ENCODE results near the gene TMEM238. TPM values are rescaled to one million over a fixed set of nuclear protein-coding genes. Genes with fewer than 3 reads are reported as not detected.
"Not testable (repeated sequence)": the region's sequence is repeated elsewhere in the genome, so short reads cannot be mapped to it uniquely, and the experiment has no call there.

The TMEM238 gene
- total and polyA plus RNA-seq, 9 donors, result 0.10 to 31.2 (median 2.5) TPM; not detected in 1

DNA sequence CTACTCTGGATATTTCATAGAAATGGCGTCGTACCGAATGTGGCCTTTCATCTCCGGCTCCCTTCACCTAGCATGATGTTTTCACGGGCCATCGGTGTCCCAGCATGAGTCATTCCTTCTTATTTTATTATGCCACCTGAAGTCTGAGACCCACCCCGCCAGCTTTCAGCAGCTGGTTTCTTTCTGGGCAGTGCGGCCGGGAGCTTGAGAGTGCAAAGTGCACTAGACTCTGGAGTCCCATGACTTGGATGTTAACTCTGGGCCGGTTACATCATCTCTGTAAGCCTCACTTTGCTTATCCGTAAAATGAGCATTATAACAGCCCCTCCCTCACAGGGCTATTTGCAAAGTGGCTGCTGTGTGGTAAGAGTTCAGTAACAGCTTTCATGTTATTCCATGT is 50.2 kb downstream of the TMEM238 start:
- intact Hi-C loops (cut with DNase I), result no loop called here
- WGBS, 3 donors, result 77 to 83% (median 77%) methylated on average over 11 of the region's 11 CpGs
- DNase-seq, result no peak
- Histone ChIP-seq H3K27ac (no peak overlapping the region), H3K9me3 (no peaks in the 10 kb centered on the region), H3K4me1 (ENCODE audit: insufficient read depth) (peaks cover 2% of the 10 kb centered on the region), H3K36me3 (no peaks in the 10 kb centered on the region), H3K4me3 (no peak overlapping the region), H3K27me3 (no peaks in the 10 kb centered on the region)
- TF ChIP-seq, protein P1, sequence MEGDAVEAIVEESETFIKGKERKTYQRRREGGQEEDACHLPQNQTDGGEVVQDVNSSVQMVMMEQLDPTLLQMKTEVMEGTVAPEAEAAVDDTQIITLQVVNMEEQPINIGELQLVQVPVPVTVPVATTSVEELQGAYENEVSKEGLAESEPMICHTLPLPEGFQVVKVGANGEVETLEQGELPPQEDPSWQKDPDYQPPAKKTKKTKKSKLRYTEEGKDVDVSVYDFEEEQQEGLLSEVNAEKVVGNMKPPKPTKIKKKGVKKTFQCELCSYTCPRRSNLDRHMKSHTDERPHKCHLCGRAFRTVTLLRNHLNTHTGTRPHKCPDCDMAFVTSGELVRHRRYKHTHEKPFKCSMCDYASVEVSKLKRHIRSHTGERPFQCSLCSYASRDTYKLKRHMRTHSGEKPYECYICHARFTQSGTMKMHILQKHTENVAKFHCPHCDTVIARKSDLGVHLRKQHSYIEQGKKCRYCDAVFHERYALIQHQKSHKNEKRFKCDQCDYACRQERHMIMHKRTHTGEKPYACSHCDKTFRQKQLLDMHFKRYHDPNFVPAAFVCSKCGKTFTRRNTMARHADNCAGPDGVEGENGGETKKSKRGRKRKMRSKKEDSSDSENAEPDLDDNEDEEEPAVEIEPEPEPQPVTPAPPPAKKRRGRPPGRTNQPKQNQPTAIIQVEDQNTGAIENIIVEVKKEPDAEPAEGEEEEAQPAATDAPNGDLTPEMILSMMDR (IDR thresholded peaks at IDR 0.05), result no peak
- no peak for TF ChIP-seq POLR2A (IDR thresholded peaks at IDR 0.05)

DNA sequence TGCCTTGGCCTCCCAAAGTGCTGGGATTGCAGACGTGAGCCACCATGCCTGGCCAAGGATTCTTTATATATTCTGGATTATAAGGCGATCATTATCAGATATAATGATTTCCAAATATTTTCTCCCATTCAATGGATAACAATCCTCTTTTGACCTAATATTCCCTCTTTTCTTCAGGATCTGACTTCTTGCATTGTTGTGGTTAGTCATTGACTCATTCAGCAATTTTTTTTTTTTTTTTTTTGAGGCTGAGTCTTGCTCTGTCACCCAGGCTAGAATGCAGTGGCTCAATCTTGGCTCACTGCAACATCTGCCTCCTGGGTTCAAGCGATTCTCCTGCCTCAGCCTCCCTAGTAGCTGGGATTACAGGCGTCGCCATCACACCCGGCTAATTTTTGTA is 54.3 kb downstream of the TMEM238 start:
- H3K4me3 ChIP-seq; H3K27ac ChIP-seq; intact Hi-C loops (cut with DNase I); H3K36me3 ChIP-seq; H3K27me3 ChIP-seq; H3K9me3 ChIP-seq; DNase-seq; H3K4me1 ChIP-seq (ENCODE audit: insufficient read depth): not testable (repeated sequence)
- 81 to 89% (median 86%) methylated on average over 6 of the region's 6 CpGs for WGBS, 3 donors

Other genes with a start within 250 kb of the TMEM238 start
- 1 to 10 TPM in 4 of 7 donors, not detected in 3; 2.0 to 3.6 (median 2.8) TPM for gene TNNT1, start 235.1 kb downstream of the TMEM238 start, total RNA-seq
- gene TNNT1, start 235.1 kb downstream of the TMEM238 start, polyA plus RNA-seq, result 1 to 10 TPM in 1 of 2 donors, not detected in 1; 1.3 TPM
- gene TNNI3, start 226.6 kb downstream of the TMEM238 start, total RNA-seq, result 10 to 100 TPM in 1 of 7 donors, 1 to 10 TPM in 1, under 1 TPM in 3, not detected in 2; 0.62 to 10.2 (median 0.87) TPM
- 10 to 100 TPM in 1 of 2 donors, 1 to 10 TPM in 1; 2.4 to 14.4 TPM for gene TNNI3, start 226.6 kb downstream of the TMEM238 start, polyA plus RNA-seq
- gene DNAAF3, start 217.7 kb downstream of the TMEM238 start, total RNA-seq, result 10 to 100 TPM in 1 of 7 donors, 1 to 10 TPM in 3, under 1 TPM in 1, not detected in 2; 0.48 to 34.8 (median 2.7) TPM
- under 1 TPM; 0.16 to 0.72 TPM for gene DNAAF3, start 217.7 kb downstream of the TMEM238 start, polyA plus RNA-seq
- 1 to 10 TPM in 1 of 7 donors, under 1 TPM in 3, not detected in 3; 0.08 to 2.3 (median 0.46) TPM for gene SYT5, start 204.0 kb downstream of the TMEM238 start, total RNA-seq
- gene SYT5, start 204.0 kb downstream of the TMEM238 start, polyA plus RNA-seq, result not detected
- 1 to 10 TPM in 5 of 7 donors, under 1 TPM in 2; 0.23 to 4.1 (median 1.2) TPM for gene PTPRH, start 174.8 kb downstream of the TMEM238 start, total RNA-seq
- 1 to 10 TPM in 1 of 2 donors, under 1 TPM in 1; 0.45 to 4.6 TPM for gene PTPRH, start 174.8 kb downstream of the TMEM238 start, polyA plus RNA-seq
- 1 to 10 TPM; 2.6 to 4.9 (median 3.5) TPM for gene TMEM86B, start 155.5 kb downstream of the TMEM238 start, total RNA-seq
- gene TMEM86B, start 155.5 kb downstream of the TMEM238 start, polyA plus RNA-seq, result 1 to 10 TPM in 1 of 2 donors, not detected in 1; 3.0 TPM
- 10 to 100 TPM; 14.1 to 52.2 (median 46.3) TPM for gene PPP6R1, start 125.3 kb downstream of the TMEM238 start, total RNA-seq
- gene PPP6R1, start 125.3 kb downstream of the TMEM238 start, polyA plus RNA-seq, result 10 to 100 TPM; 21.3 to 26.9 TPM
- gene HSPBP1, start 104.2 kb downstream of the TMEM238 start, total RNA-seq, result 10 to 100 TPM; 20.5 to 40.7 (median 31.8) TPM
- gene HSPBP1, start 104.2 kb downstream of the TMEM238 start, polyA plus RNA-seq, result 10 to 100 TPM in 1 of 2 donors, 1 to 10 TPM in 1; 3.6 to 36.5 TPM
- gene BRSK1, start 100.3 kb downstream of the TMEM238 start, total RNA-seq, result 10 to 100 TPM in 1 of 7 donors, 1 to 10 TPM in 6; 1.9 to 11.3 (median 4.8) TPM
- gene BRSK1, start 100.3 kb downstream of the TMEM238 start, polyA plus RNA-seq, result 1 to 10 TPM; 2.3 to 5.0 TPM
- 1 to 10 TPM in 3 of 7 donors, under 1 TPM in 4; 0.36 to 3.9 (median 0.79) TPM for gene TMEM150B, start 59.0 kb downstream of the TMEM238 start, total RNA-seq
- gene TMEM150B, start 59.0 kb downstream of the TMEM238 start, polyA plus RNA-seq, result under 1 TPM; 0.55 to 0.73 TPM
- 10 to 100 TPM in 6 of 7 donors, 1 to 10 TPM in 1; 8.1 to 26.2 (median 12.6) TPM for gene KMT5C, start 44.4 kb downstream of the TMEM238 start, total RNA-seq
- 10 to 100 TPM in 1 of 2 donors, under 1 TPM in 1; 0.37 to 11.9 TPM for gene KMT5C, start 44.4 kb downstream of the TMEM238 start, polyA plus RNA-seq
- 1 to 10 TPM in 1 of 7 donors, under 1 TPM in 5, not detected in 1; 0.20 to 1.5 (median 0.46) TPM for gene COX6B2, start 29.6 kb downstream of the TMEM238 start, total RNA-seq
- under 1 TPM in 1 of 2 donors, not detected in 1; 0.10 TPM for gene COX6B2, start 29.6 kb downstream of the TMEM238 start, polyA plus RNA-seq
- not detected for gene GARIN5B, start 21.0 kb downstream of the TMEM238 start, total RNA-seq
- not detected for gene GARIN5B, start 21.0 kb downstream of the TMEM238 start, polyA plus RNA-seq
- gene IL11, start 13.8 kb downstream of the TMEM238 start, total RNA-seq, result 1 to 10 TPM in 1 of 7 donors, under 1 TPM in 1, not detected in 5; 0.11 to 1.3 TPM
- gene IL11, start 13.8 kb downstream of the TMEM238 start, polyA plus RNA-seq, result under 1 TPM in 1 of 2 donors, not detected in 1; 0.08 TPM
- gene TMEM190, start 7.5 kb downstream of the TMEM238 start, total RNA-seq, result 10 to 100 TPM in 1 of 7 donors, 1 to 10 TPM in 3, under 1 TPM in 1, not detected in 2; 0.72 to 45.1 (median 2.5) TPM
- gene TMEM190, start 7.5 kb downstream of the TMEM238 start, polyA plus RNA-seq, result not detected
- 1,000 to 10,000 TPM in 5 of 7 donors, 100 to 1,000 TPM in 2; 604 to 2,543 (median 2,257) TPM for gene RPL28, start 1.6 kb upstream of the TMEM238 start, total RNA-seq
- 1,000 to 10,000 TPM in 1 of 2 donors, 100 to 1,000 TPM in 1; 391 to 2,645 TPM for gene RPL28, start 1.6 kb upstream of the TMEM238 start, polyA plus RNA-seq
- 10 to 100 TPM; 10.0 to 30.1 (median 17.9) TPM for gene UBE2S, start 23.5 kb upstream of the TMEM238 start, total RNA-seq
- gene UBE2S, start 23.5 kb upstream of the TMEM238 start, polyA plus RNA-seq, result 1 to 10 TPM; 3.2 to 8.2 TPM
- not detected for gene SHISA7, start 59.0 kb upstream of the TMEM238 start, total RNA-seq
- gene SHISA7, start 59.0 kb upstream of the TMEM238 start, polyA plus RNA-seq, result not detected
- gene ISOC2, start 77.3 kb upstream of the TMEM238 start, total RNA-seq, result 10 to 100 TPM; 21.8 to 39.2 (median 31.7) TPM
- 10 to 100 TPM in 1 of 2 donors, 1 to 10 TPM in 1; 1.4 to 39.4 TPM for gene ISOC2, start 77.3 kb upstream of the TMEM238 start, polyA plus RNA-seq
- gene C19orf85, start 80.5 kb upstream of the TMEM238 start, total RNA-seq, result not detected
- gene C19orf85, start 80.5 kb upstream of the TMEM238 start, polyA plus RNA-seq, result not detected
- 10 to 100 TPM in 2 of 7 donors, 1 to 10 TPM in 5; 3.8 to 18.4 (median 8.7) TPM for gene ZNF628, start 92.3 kb upstream of the TMEM238 start, total RNA-seq
- 1 to 10 TPM in 1 of 2 donors, not detected in 1; 8.7 TPM for gene ZNF628, start 92.3 kb upstream of the TMEM238 start, polyA plus RNA-seq
- gene NAT14, start 100.9 kb upstream of the TMEM238 start, total RNA-seq, result 10 to 100 TPM in 6 of 7 donors, 1 to 10 TPM in 1; 9.2 to 40.4 (median 35.8) TPM
- 10 to 100 TPM in 1 of 2 donors, 1 to 10 TPM in 1; 3.2 to 23.5 TPM for gene NAT14, start 100.9 kb upstream of the TMEM238 start, polyA plus RNA-seq
- gene SSC5D, start 104.1 kb upstream of the TMEM238 start, total RNA-seq, result 10 to 100 TPM in 6 of 7 donors, 1 to 10 TPM in 1; 5.7 to 29.7 (median 21.1) TPM
- 10 to 100 TPM; 10.1 to 11.4 TPM for gene SSC5D, start 104.1 kb upstream of the TMEM238 start, polyA plus RNA-seq
- 1 to 10 TPM in 1 of 7 donors, under 1 TPM in 1, not detected in 5; 0.20 to 1.0 TPM for gene SBK2, start 152.8 kb upstream of the TMEM238 start, total RNA-seq
- not detected for gene SBK2, start 152.8 kb upstream of the TMEM238 start, polyA plus RNA-seq
- under 1 TPM in 4 of 7 donors, not detected in 3; 0.17 to 0.34 (median 0.26) TPM for gene SBK3, start 161.3 kb upstream of the TMEM238 start, total RNA-seq
- gene SBK3, start 161.3 kb upstream of the TMEM238 start, polyA plus RNA-seq, result not detected
- gene ZNF579, start 196.6 kb upstream of the TMEM238 start, total RNA-seq, result 10 to 100 TPM in 5 of 7 donors, 1 to 10 TPM in 2; 2.7 to 24.4 (median 16.8) TPM
- gene ZNF579, start 196.6 kb upstream of the TMEM238 start, polyA plus RNA-seq, result 10 to 100 TPM in 1 of 2 donors, 1 to 10 TPM in 1; 5.6 to 10.5 TPM
- 10 to 100 TPM in 5 of 7 donors, 1 to 10 TPM in 2; 3.6 to 22.7 (median 16.6) TPM for gene FIZ1, start 215.2 kb upstream of the TMEM238 start, total RNA-seq
- 10 to 100 TPM in 1 of 2 donors, 1 to 10 TPM in 1; 9.4 to 11.0 TPM for gene FIZ1, start 215.2 kb upstream of the TMEM238 start, polyA plus RNA-seq
- 10 to 100 TPM; 13.7 to 22.3 (median 17.8) TPM for gene ZNF524, start 216.0 kb upstream of the TMEM238 start, total RNA-seq
- gene ZNF524, start 216.0 kb upstream of the TMEM238 start, polyA plus RNA-seq, result 10 to 100 TPM in 1 of 2 donors, under 1 TPM in 1; 0.15 to 28.0 TPM
- 10 to 100 TPM in 5 of 7 donors, 1 to 10 TPM in 2; 4.0 to 20.9 (median 17.6) TPM for gene ZNF865, start 221.4 kb upstream of the TMEM238 start, total RNA-seq
- 10 to 100 TPM in 1 of 2 donors, under 1 TPM in 1; 0.42 to 10.5 TPM for gene ZNF865, start 221.4 kb upstream of the TMEM238 start, polyA plus RNA-seq
- 10 to 100 TPM in 4 of 7 donors, 1 to 10 TPM in 3; 6.5 to 16.9 (median 11.7) TPM for gene ZNF784, start 240.3 kb upstream of the TMEM238 start, total RNA-seq
- gene ZNF784, start 240.3 kb upstream of the TMEM238 start, polyA plus RNA-seq, result 10 to 100 TPM in 1 of 2 donors, 1 to 10 TPM in 1; 6.0 to 12.3 TPM